GM18511 (cell line): Measurements from ENCODE around the gene AJUBA.
A peak's percentile ranks its signal among the peaks of the same experiment; 100 is the strongest.
"Not testable (repeated sequence)": the region's sequence is repeated elsewhere in the genome, so short reads cannot be mapped to it uniquely, and the experiment has no call there.

Source experiments
- ATAC-seq: cut with Tn5 transposase; IDR thresholded peaks from one replicate; pipeline ENCODE4 v1.9.1; 2021; ENCODE audit warnings: mild to moderate bottlenecking, moderate library complexity; ENCODE audit not compliant: unreplicated experiment

AJUBA gene

DNA sequence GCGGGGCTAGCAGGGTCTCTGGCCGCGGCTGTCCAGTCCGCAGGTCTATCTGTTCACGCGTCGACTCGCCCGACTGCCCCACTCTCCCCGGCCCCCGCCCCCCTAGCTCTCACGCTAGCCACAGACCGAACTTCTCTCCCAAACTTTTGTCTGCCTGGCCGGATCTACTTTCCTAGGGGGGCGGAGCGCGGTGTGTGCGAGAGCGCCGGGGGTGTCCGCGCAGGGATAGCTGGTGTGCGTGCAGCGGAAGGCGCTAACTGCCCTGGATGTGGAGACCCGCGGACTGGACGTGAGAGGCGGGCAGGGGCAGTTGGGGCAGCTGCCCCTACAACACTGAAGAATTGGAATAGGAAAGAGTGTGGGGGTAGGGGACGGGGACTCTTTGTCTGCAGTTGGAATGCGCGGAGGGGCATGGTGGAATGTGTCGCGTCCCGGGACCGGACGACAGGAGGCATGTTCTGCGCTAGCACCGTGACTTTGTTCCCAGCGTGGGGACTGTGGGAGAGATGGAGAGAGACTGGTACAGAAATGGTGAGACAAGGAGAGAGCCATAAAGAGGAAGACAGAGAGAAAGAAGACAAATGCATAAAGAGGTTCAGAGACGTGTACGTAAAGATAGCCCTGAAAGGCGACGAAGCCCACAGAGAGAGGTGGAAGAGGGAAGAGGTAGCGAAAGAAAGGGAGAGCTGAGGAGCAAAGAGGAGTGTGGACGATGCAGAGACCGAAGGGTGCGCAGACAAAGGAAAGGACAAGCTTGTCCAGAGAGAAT, at the start of gene AJUBA:
Gene AJUBA, minus strand, starts transcription at position 75 of the 769 bp plus-strand sequence. CDS start 285 bp downstream, outside the sequence.
- ATAC-seq, result peak; percentile 56

DNA sequence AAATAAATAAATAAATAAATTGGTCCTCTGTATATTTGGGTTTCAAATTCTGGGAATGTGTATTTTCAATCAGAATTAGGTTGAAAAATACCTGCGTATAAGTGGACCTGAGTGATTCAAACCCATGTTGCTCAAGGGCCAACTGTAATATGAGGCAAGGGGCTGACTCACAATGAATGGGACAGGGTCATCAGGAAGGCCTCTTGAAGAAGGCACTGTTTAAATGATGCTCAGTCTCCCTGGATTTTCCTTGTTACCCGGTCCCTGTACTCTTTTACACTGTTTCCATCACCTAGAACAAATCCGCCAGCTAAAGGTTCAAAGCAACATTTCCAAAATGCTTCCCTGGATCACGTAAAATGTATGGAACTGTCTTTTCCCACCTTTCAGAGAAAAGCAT, 48.6 kb upstream of the AJUBA start:
- no peak for ATAC-seq

DNA sequence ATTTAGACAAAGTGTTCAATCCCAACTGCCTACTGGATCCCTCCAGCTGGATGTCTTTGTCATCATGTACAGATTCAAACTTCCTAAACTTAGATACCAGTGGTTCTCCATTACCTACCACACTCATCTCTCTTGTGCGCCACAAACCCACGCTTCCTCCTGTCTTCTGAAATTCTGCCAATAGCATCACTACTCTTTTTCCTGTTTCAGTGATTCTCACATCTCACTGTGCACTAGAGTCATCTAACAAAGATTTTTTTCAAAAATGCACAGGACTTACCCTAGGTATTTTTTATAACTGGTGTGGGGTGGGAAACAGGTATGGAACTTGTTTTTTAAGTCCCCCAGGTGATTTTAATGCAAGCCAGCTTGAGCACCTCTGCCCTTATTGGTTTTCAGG, 46.4 kb upstream of the AJUBA start:
- no peak for ATAC-seq

DNA sequence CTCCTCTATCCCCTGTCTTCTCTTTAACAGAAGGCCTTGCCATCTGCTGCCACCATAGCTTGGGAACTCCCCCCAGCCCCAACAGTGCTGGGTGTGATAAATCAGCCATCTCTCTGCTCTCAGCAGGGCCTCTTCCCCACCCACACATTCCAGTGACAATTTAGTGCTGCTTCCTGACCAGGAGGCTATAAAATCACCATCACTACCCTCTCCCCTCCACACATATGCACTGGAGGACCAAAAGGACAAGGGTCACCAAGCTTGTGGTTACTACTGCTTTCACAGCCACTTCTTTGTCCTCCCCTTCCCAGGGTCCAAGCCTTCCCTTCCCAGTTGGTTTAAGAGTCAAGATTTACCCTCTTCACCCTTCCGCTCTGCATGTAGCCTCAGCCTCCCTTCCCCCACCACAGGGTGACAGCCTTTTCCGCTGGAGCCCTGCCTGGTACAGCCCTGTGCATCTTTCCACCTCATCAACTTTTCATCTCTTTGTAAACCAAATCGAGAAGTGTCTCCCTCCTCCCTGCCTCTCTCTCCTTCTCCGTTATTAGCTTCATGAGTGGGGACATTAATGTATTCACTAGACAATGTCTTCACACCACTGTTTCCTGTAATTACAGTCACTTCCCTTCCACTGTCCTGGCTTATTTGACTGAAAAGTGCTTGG, 42.9 kb upstream of the AJUBA start:
- no peak for ATAC-seq

DNA sequence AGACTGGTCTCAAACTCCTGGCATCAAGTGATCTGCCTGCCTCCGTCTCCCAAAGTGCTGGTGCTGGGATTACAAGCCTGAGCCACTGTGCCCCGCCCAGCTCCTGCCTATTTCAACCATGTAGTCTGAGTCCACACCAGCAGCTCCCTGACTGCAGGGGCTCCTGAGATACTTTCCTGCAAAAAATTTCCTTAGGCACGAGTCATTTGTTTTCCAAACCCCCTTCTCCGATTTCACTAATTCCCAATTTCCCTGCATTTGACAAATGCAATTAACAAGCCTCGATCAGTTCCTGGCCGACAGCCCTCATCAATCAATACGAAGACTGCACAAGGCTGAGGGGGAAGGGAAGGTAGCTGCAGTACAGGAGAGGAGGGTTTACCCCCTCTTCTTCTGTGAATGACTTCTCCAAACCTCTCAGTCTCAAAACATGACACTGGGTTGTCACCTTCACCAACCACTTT, 42.3 kb upstream of the AJUBA start:
- no peak for ATAC-seq

DNA sequence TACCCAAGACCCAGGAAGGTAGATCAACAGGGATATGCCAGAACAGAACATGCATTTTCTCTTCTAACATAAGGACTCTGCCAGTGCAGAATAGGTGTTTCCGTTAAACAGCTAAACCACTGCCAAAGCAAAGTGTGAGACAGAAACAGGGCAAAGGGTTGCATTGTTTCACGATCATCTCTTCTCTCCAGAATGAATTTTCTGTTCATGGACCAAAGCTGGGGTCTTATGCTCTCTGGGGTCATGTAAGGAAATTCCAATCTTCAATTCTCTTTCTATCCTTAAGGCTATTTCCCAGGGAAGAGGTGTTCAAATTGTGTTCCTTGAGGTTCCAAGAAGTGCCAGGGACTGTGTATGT, 41.4 kb upstream of the AJUBA start:
- no peak for ATAC-seq

DNA sequence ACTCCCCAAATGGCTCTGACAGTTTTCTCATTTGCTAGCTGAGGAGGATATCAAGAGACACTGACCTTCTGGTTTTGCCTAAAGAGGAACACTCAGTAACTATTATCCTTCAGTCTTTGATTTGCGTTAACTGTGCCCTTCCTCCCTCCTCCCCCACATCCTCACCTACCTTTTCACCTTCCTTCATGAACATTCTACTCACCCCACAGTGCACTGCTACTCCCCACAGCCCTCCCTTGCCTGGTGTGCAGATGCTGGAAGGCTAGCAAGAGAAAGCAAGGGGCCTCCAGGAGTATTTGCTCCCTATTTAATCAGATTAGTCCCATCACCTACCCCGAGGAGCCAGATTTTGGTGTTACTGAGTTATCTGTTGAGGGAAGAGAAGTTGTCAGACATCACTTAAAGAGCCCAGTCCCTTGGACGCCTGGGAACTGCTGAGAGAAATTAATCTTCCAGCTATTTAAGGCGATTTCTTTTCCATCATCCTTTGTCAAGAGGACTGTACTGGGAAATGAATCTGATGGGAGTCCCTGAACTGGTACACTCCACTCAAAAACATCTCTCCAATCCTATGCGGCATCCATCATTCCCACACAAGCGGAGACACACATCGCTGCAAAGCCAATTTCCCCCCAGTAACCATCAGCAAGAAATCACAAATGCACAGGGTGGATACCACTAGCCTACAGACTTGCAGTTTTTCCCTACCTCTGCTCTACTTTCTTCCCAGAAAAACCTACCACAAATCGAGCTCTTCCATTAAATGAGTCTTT, 40.9 kb upstream of the AJUBA start:
- no peak for ATAC-seq

DNA sequence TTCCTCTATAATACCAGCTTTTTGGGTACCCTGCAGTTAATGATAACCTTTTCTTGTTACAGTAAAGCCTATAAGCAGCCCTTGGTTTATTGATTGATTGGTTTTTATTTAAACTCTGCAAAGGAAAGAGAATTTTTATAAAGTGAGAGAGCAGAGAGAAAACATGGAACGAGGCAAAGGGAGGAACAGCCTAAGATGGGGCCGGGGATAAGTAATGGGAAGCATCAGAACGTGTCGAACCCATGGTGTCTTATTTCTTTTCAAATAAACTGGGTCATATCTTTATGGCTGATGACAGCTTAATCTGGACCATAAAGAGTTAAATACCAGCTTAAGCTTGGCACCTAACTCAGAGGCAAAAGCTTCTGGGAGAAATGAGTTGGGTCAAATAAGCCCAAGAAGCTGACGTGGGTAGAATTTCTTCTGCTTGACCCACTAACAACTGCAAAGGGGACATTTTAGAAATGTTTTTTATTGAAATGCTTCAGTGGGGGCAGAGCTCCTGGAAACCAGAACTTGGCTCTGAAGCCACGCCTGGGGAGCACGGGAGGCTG, 39.6 kb upstream of the AJUBA start:
- no peak for ATAC-seq

DNA sequence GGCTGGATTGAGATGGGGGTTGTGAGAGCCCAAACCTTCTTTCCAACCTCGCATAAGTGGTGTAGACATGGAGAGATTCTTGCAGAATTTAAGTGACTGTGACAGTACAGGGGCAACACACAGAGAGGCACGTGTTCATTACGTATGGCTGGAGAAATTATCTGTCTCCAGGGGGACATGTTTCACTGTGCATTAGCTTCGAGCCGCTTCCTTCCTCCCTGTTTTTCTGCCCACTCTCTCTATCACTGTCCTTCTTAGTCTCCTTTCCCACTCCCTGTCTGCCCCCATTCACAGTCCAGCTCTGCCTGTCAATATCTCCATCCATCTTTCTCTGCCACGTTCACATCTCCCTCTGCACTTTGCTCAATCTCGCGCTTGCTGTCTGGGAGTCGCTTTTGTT, 39.1 kb upstream of the AJUBA start:
- ATAC-seq, result no peak

DNA sequence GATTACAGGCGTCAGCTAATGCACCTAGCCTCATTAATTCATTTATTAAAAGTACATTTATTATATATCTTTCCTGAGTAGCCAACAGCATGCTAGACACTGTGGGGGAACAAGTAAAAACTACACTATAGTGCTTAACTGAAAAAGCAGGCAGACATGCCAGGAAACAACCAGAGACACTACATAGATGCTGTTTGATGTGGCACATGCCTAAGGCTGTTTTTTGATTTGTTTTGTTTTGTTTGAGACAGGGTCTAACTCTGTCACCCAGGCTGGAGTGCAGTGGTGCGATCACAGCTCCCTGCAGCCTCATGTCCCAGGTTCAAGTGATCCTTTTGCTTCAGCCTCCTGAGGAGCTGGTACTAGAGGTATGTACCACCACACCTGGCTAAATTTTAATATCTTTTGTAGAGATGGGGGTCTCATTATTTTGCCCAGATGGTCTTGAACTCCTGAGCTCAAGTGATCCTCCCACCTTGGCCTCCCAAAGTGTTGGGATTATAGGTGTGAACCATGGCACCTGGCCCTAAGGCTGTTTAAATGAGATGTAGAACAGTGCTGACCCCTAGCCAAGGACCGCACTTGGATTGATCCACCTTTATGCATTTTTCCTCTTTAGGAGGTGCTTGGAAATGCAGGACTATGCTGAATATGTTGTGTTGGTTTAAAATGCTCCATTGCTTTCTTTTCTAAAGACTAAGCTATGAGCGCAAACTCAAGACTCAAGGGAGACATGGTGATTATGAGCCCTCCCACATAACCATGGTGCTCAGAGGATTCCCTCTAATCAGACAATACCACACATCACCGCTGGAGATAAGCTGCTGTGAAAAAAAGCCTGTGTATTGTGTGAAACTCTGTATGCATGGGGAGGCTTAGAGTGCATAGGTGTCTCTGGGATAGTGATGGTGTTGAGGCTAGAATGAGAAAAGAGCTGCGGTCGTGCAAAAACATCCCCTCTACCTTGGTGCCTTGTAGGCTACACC, 38.1 kb upstream of the AJUBA start:
- ATAC-seq, result no peak

DNA sequence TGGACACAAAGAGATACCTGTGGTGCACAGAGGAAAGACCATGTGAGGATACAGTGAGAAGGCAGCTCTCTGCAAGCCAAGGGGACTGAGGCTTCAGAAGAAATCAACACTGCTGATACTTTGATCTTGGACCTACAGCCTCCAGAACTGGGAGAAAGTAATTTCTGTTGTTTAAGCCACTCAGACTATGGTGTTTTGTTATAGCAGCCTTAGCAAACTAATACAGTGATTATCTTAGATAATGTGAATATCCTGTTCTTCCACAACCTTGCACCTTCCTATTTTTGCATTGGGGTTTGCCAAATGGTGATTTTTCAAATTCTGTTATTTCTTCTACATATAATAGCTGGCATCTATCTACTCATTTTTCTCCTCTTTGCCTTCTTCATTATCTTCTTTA, 35.8 kb upstream of the AJUBA start:
- no peak for ATAC-seq

DNA sequence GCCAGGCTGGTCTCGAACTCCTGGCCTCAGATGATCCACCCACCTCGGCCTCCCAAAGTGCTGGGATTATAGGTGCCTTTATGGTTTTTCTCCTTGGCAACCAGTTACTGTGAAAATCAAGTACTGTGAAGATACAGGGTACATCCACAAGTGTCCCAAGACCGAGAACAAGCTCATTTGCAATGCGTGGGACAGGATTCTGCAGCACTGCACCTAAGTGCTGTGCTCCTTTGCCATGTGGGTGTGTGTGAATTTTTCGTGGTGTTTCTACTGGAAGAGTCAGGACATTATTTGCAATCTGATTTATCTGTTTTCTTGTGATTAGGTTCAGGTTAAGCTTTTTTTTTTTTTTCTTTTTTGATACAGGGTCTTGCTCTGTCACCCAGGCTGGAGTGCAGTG, 34.7 kb upstream of the AJUBA start:
- no peak for ATAC-seq

DNA sequence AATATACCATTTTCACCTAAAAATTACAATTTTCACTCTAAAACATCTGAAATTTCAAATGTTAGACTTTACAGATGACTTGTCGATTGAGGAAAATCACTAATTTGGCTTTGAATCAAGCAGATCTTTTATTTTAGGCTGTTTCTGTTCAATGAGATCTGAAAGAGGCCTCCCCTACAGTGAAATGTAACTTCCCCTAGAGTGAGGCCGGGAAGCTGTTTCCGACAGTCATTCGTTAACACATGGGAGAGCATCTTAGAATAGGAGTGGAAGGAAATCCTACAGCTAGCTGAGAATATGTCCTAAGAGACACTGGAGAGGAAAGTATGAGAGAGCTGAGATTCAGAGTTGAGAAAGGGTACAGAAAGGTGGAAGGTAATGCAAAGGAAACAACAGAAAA, 33.3 kb upstream of the AJUBA start:
- no peak for ATAC-seq

DNA sequence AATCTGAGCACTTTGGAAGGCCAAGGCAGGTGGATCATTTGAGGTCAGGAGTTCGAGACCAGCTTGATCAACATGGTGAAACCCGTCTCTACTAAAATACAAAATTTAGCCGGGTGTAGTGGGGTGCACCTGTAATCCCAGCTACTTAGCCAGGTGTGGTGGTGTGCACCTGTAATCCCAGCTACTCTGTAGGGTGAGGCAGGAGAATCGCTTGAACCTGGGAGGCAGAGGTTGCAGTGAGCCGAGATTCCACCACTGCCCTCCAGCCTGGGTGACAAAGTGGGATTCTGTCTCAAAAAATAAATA, 31.4 kb upstream of the AJUBA start:
- ATAC-seq, result not testable (repeated sequence)

DNA sequence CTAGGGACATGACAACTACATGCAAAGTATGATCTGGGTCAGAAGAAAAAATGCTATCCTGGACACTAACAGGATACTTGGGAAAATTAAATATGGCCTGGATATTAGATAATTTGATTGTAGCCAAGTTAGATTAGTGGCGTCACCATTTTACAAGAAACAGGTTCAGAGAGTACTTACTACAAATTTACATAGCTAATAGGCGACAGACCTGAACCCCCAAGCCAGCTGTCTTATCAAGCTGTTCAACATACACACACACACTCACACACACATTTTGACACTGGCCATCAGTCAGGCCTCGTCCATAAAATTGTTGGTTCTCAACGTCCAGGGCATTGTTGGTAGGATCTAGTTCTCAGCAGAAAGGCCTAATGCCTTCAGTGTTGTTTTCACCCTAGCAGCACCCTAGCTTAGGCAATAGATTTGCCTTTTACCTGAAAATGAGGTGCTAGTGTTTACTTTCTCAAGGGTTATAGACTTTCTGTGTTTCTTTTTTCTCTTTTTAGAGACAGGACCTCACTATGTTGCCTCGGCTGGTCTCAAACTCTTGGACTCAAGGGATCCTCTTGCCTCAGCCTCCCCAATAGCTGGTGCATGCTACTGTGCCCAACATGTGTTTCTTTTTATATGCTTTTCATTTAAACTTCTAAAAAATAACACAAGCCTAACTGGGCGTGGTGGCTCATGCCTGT, 30.9 kb upstream of the AJUBA start:
- ATAC-seq, result no peak

DNA sequence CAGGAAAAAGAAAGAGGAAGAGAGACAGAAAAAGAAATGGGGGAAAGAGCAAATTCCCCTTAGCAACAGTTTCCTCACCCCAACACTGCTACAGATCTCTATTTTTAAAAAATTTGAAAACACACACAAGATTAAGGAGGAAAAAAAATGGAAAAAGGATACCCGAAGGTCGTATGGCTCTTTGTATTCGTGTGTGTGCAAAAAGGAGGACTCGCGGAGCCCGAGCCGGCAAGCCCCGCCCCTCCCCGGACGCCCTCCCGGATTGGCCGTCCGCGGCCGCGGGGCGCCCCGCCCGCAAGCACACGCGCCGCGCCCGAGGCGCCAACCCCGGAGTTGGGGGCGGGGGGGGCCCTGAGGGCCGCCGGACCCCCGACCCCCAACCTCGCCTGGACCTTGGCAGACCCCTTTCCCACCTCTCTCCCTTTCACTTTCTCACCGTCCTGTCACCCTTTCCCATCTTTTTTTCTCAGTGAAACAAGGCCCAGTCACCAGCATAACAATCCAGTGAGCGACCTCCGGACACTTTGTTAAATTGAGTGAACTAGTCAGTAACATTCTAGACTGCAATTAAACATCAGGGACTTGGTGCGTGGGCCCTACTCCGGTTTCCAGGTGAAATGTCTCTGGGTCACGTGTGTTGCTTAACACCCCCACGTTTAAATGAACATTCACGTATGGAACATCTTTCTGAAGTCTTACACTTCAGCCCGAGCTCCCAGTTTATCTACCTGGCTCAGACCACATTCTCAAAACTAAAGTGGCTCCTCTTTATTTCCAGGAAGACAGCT, 27.8 kb upstream of the AJUBA start, which contains the start of gene C14orf93:
Gene C14orf93, minus strand, starts transcription at position 205 of the 788 bp plus-strand sequence. CDS start 11,120 bp downstream, outside the sequence.
- no peak for ATAC-seq

DNA sequence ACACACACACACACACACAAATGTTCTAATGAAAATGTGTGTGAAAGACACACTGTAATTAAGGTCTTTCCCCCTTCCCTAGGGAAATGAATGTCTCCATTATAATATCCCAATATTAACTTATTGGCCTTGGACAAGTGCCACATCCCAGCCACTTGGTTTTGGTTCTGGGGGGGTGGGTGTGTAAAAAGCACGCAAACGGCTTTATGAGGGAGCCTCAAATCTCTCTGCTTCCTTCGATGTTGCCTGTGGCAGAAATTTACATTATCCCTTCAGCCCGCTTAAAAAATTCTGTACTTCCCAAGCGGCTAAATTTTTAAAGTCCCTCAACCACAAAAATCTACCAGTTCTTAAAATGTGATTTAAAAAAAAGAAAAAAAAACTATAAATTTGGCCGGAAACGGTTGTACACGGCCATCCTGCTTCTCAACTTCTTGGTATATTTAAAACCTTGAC, 27.2 kb upstream of the AJUBA start:
- ATAC-seq, result no peak

DNA sequence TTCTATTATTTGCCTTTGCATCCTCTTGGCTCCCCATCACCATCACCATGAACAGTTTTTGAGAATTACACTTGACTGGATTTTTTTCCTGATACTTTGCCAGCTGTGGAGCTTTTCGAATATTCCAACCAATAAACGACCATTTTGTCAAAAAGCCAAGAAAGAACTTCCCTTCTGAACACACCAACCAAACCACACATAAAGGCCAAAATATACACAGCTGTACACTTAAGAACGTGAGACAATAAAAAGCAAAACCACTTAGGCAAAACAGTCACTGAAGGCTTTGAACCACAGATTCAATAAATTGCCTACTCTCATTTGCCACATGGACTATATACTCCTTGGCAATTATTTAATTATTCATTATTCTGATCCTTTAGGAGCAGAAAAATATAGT, 26.5 kb upstream of the AJUBA start:
- no peak for ATAC-seq
